ENCODE measurements around the gene WDR26.

Gene WDR26

GRCh38 chr1:224482619-224483018 lies 48.0 kb upstream of the WDR26 start (continued):
- TF ChIP-seq, protein P1, sequence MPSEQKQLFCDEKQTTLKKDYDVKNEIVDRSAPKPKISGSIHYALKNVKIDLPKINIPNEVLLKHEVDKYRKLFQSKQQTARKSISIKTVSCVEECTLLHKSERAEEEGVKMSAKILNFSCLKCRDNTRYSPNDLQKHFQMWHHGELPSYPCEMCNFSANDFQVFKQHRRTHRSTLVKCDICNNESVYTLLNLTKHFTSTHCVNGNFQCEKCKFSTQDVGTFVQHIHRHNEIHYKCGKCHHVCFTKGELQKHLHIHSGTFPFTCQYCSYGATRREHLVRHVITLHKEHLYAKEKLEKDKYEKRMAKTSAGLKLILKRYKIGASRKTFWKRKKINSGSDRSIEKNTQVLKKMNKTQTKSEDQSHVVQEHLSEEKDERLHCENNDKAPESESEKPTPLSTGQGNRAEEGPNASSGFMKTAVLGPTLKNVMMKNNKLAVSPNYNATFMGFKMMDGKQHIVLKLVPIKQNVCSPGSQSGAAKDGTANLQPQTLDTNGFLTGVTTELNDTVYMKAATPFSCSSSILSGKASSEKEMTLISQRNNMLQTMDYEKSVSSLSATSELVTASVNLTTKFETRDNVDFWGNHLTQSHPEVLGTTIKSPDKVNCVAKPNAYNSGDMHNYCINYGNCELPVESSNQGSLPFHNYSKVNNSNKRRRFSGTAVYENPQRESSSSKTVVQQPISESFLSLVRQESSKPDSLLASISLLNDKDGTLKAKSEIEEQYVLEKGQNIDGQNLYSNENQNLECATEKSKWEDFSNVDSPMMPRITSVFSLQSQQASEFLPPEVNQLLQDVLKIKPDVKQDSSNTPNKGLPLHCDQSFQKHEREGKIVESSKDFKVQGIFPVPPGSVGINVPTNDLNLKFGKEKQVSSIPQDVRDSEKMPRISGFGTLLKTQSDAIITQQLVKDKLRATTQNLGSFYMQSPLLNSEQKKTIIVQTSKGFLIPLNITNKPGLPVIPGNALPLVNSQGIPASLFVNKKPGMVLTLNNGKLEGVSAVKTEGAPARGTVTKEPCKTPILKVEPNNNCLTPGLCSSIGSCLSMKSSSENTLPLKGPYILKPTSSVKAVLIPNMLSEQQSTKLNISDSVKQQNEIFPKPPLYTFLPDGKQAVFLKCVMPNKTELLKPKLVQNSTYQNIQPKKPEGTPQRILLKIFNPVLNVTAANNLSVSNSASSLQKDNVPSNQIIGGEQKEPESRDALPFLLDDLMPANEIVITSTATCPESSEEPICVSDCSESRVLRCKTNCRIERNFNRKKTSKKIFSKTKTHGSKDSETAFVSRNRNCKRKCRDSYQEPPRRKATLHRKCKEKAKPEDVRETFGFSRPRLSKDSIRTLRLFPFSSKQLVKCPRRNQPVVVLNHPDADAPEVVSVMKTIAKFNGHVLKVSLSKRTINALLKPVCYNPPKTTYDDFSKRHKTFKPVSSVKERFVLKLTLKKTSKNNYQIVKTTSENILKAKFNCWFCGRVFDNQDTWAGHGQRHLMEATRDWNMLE (tag by site-specific recombination; conservative IDR thresholded peaks at IDR 0.05; ENCODE audit: low read depth) = peak; percentile 59; the same call in 1 of the 2 replicates
- peak; percentile 63; the same call in 1 of the 2 replicates for TF ChIP-seq ZNF184 (tag by site-specific recombination; IDR thresholded peaks at IDR 0.05)
- no peak for TF ChIP-seq ZNF169 (tag by site-specific recombination; IDR thresholded peaks at IDR 0.05)
- TF ChIP-seq ZNF433 (tag by site-specific recombination; IDR thresholded peaks at IDR 0.05; ENCODE audit: low read depth) = no peak
- no peak for TF ChIP-seq ZNF707 (tag by site-specific recombination; IDR thresholded peaks at IDR 0.05)
- peak; percentile 38; the same call in 1 of the 2 replicates for TF ChIP-seq GLIS1 (tag by site-specific recombination; IDR thresholded peaks at IDR 0.05)
- no peak; the same call in 1 of the 2 replicates for TF ChIP-seq ZNF324 (tag by site-specific recombination; IDR thresholded peaks at IDR 0.05)
- TF ChIP-seq, protein P2, sequence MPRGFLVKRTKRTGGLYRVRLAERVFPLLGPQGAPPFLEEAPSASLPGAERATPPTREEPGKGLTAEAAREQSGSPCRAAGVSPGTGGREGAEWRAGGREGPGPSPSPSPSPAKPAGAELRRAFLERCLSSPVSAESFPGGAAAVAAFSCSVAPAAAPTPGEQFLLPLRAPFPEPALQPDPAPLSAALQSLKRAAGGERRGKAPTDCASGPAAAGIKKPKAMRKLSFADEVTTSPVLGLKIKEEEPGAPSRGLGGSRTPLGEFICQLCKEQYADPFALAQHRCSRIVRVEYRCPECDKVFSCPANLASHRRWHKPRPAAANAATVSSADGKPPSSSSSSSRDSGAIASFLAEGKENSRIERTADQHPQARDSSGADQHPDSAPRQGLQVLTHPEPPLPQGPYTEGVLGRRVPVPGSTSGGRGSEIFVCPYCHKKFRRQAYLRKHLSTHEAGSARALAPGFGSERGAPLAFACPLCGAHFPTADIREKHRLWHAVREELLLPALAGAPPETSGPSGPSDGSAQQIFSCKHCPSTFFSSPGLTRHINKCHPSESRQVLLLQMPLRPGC (tag by site-specific recombination; IDR thresholded peaks at IDR 0.05) = no peak
- no peak for TF ChIP-seq ZNF701 (tag by site-specific recombination; IDR thresholded peaks at IDR 0.05)
- no peak for TF ChIP-seq ZNF112 (tag by site-specific recombination; IDR thresholded peaks at IDR 0.05)
- TF ChIP-seq ZIC2 (tag by site-specific recombination; IDR thresholded peaks at IDR 0.05) = peak; percentile 86
- TF ChIP-seq, protein P3, sequence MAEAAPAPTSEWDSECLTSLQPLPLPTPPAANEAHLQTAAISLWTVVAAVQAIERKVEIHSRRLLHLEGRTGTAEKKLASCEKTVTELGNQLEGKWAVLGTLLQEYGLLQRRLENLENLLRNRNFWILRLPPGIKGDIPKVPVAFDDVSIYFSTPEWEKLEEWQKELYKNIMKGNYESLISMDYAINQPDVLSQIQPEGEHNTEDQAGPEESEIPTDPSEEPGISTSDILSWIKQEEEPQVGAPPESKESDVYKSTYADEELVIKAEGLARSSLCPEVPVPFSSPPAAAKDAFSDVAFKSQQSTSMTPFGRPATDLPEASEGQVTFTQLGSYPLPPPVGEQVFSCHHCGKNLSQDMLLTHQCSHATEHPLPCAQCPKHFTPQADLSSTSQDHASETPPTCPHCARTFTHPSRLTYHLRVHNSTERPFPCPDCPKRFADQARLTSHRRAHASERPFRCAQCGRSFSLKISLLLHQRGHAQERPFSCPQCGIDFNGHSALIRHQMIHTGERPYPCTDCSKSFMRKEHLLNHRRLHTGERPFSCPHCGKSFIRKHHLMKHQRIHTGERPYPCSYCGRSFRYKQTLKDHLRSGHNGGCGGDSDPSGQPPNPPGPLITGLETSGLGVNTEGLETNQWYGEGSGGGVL (tag by site-specific recombination; IDR thresholded peaks at IDR 0.05) = peak; percentile 39; the same call in 1 of the 2 replicates
- no peak; the same call in 1 of the 2 replicates for TF ChIP-seq ZEB2 (tag by site-specific recombination; IDR thresholded peaks at IDR 0.05)
- TF ChIP-seq ZBTB17 (tag by site-specific recombination; IDR thresholded peaks at IDR 0.05) = peak; percentile 59; the same call in 1 of the 2 replicates
- TF ChIP-seq ZBTB21 (tag by site-specific recombination; IDR thresholded peaks at IDR 0.05) = peak; percentile 35; the same call in 1 of the 2 replicates
- no peak for TF ChIP-seq ZNF211 (tag by site-specific recombination; IDR thresholded peaks at IDR 0.05; ENCODE audit: low read depth)
- no peak for TF ChIP-seq ZNF549 (tag by site-specific recombination; IDR thresholded peaks at IDR 0.05)
- TF ChIP-seq SP3 (tag by site-specific recombination; IDR thresholded peaks at IDR 0.05) = no peak
- TF ChIP-seq ZNF274 (IDR thresholded peaks at IDR 0.05; ENCODE audit: low read length) = no peak
- TF ChIP-seq ZNF274 (tag by site-specific recombination; IDR thresholded peaks at IDR 0.05; ENCODE audit: borderline replicate concordance) = no peak
- no peak for TF ChIP-seq KLF7 (tag by site-specific recombination; IDR thresholded peaks at IDR 0.05; ENCODE audit: borderline replicate concordance)
- TF ChIP-seq ZNF521 (tag by site-specific recombination; IDR thresholded peaks at IDR 0.05) = no peak
- TF ChIP-seq HOXC10 (CRISPR knock-in tag; IDR thresholded peaks at IDR 0.05) = no peak
- no peak for TF ChIP-seq ZNF560 (tag by site-specific recombination; IDR thresholded peaks at IDR 0.05; ENCODE audit: borderline replicate concordance)
- no peak for TF ChIP-seq ZNF138 (tag by site-specific recombination; IDR thresholded peaks at IDR 0.05; ENCODE audit: borderline replicate concordance)
- TF ChIP-seq, protein P4, sequence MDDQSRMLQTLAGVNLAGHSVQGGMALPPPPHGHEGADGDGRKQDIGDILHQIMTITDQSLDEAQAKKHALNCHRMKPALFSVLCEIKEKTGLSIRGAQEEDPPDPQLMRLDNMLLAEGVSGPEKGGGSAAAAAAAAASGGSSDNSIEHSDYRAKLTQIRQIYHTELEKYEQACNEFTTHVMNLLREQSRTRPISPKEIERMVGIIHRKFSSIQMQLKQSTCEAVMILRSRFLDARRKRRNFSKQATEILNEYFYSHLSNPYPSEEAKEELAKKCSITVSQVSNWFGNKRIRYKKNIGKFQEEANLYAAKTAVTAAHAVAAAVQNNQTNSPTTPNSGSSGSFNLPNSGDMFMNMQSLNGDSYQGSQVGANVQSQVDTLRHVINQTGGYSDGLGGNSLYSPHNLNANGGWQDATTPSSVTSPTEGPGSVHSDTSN (CRISPR knock-in tag; IDR thresholded peaks at IDR 0.05) = no peak

Measured in HEK293 (cell line).